Effector CD8-positive, alpha-beta T cell (primary cell): ENCODE results near the gene NFIA.
"Not testable (repeated sequence)": the region's sequence is repeated elsewhere in the genome, so short reads cannot be mapped to it uniquely, and the experiment has no call there.

Experiments
- DNase-seq: peaks from one replicate; lab custom pipeline; 2025; lab: John Stamatoyannopoulos, UW

The NFIA gene

GRCh38 chr1:61102041-61102440, 19.7 kb downstream of the NFIA start:
- no peak for DNase-seq

- DNase-seq: no peak
Measured at GRCh38 chr1:61102621-61103020, 20.3 kb downstream of the NFIA start.

GRCh38 chr1:61104220-61104671, 21.9 kb downstream of the NFIA start:
- DNase-seq: no peak

- DNase-seq: no peak
Measured at GRCh38 chr1:61107638-61108037, 25.3 kb downstream of the NFIA start.

- DNase-seq: no peak
Measured at GRCh38 chr1:61109158-61109557, 26.8 kb downstream of the NFIA start.

- DNase-seq: no peak
Measured at GRCh38 chr1:61109910-61110309, 27.5 kb downstream of the NFIA start.

GRCh38 chr1:61110554-61110953, 28.2 kb downstream of the NFIA start:
- no peak for DNase-seq

- no peak for DNase-seq
Measured at GRCh38 chr1:61111084-61112004, 29.0 kb downstream of the NFIA start.

GRCh38 chr1:61114178-61114870, 32.0 kb downstream of the NFIA start:
- no peak for DNase-seq

- no peak for DNase-seq
Measured at GRCh38 chr1:61115436-61115835, 33.1 kb downstream of the NFIA start.

- no peak for DNase-seq
Measured at GRCh38 chr1:61116421-61116820, 34.1 kb downstream of the NFIA start.

- no peak for DNase-seq
Measured at GRCh38 chr1:61117283-61117682, 34.9 kb downstream of the NFIA start.

GRCh38 chr1:61119085-61119484, 36.7 kb downstream of the NFIA start:
- no peak for DNase-seq

- no peak for DNase-seq
Measured at GRCh38 chr1:61120246-61120840, 38.0 kb downstream of the NFIA start.

- no peak for DNase-seq
Measured at GRCh38 chr1:61120998-61121397, 38.6 kb downstream of the NFIA start.

- no peak for DNase-seq
Measured at GRCh38 chr1:61121631-61122030, 39.3 kb downstream of the NFIA start.

GRCh38 chr1:61122389-61122788, 40.0 kb downstream of the NFIA start:
- no peak for DNase-seq

- no peak for DNase-seq
Measured at GRCh38 chr1:61123326-61123725, 41.0 kb downstream of the NFIA start.

GRCh38 chr1:61124078-61124477, 41.7 kb downstream of the NFIA start:
- no peak for DNase-seq

GRCh38 chr1:61124696-61125095, 42.3 kb downstream of the NFIA start:
- DNase-seq: no peak

GRCh38 chr1:61125263-61125662, 42.9 kb downstream of the NFIA start:
- DNase-seq: no peak

- no peak for DNase-seq
Measured at GRCh38 chr1:61125895-61126294, 43.5 kb downstream of the NFIA start.

- DNase-seq: not testable (repeated sequence)
Measured at GRCh38 chr1:61126843-61127242, 44.5 kb downstream of the NFIA start.
